Measurements from ENCODE around the gene CRTC3.

Gene CRTC3

DNA sequence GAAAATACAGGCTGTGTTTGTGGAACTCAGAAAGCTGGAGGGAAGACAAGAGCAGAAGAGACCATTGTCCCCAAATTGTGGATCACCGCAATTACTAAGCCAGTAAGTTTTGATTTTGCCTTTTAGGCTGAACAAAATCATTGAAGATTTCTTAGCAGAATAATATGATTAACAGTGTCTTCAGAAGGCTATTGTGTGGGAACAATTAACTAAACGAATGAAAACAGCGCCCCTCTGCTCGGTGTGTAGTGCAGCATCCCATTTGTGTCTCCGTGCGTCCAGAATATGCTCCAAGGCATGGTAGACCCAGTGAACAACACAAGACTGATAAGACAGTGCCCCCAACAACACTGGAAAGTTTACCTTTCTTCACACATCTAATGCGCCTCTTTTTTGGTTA, 71.2 kb downstream of the CRTC3 start:
- TF ChIP-seq SIN3A (IDR thresholded peaks at IDR 0.05; ENCODE audit: borderline replicate concordance, insufficient read depth, low read length) (no peak), POLR2AphosphoS5 (IDR thresholded peaks at IDR 0.05; ENCODE audit: low read depth, low read length) (no peak), TAF1 (IDR thresholded peaks at IDR 0.05; ENCODE audit: borderline replicate concordance, insufficient read depth, low read length) (no peak), FOXP2 (optimal IDR thresholded peaks at IDR 0.05; ENCODE audit: borderline replicate concordance, extremely low read depth, extremely low read length, insufficient read depth) (no peak)
- TF ChIP-seq, protein P1, sequence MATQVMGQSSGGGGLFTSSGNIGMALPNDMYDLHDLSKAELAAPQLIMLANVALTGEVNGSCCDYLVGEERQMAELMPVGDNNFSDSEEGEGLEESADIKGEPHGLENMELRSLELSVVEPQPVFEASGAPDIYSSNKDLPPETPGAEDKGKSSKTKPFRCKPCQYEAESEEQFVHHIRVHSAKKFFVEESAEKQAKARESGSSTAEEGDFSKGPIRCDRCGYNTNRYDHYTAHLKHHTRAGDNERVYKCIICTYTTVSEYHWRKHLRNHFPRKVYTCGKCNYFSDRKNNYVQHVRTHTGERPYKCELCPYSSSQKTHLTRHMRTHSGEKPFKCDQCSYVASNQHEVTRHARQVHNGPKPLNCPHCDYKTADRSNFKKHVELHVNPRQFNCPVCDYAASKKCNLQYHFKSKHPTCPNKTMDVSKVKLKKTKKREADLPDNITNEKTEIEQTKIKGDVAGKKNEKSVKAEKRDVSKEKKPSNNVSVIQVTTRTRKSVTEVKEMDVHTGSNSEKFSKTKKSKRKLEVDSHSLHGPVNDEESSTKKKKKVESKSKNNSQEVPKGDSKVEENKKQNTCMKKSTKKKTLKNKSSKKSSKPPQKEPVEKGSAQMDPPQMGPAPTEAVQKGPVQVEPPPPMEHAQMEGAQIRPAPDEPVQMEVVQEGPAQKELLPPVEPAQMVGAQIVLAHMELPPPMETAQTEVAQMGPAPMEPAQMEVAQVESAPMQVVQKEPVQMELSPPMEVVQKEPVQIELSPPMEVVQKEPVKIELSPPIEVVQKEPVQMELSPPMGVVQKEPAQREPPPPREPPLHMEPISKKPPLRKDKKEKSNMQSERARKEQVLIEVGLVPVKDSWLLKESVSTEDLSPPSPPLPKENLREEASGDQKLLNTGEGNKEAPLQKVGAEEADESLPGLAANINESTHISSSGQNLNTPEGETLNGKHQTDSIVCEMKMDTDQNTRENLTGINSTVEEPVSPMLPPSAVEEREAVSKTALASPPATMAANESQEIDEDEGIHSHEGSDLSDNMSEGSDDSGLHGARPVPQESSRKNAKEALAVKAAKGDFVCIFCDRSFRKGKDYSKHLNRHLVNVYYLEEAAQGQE (IDR thresholded peaks at IDR 0.05; ENCODE audit: insufficient read depth in 1 of 2, low read depth in 2 of 2, low read length in 2 of 2) = no peak

DNA sequence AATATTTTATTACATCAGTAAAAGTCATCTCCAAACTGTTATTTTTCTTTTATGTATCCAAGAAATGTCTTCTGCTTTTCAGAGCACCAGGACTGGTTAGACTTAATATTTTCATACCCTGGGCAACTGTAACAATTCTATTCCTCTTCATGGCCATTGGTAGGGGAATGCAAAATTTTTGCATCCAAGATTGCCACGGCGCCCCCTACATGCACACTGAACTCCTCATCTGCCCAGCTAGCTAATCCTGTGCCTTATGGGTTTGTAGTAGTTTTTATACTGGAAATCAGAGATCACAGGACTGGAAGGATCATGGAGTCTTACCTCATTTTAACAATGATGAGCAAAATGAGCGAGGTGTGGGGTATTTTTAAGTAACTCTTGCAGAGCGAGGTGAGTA, 74.2 kb downstream of the CRTC3 start:
- TF ChIP-seq TAF1 (IDR thresholded peaks at IDR 0.05; ENCODE audit: borderline replicate concordance, insufficient read depth, low read length) = no peak
- no peak for TF ChIP-seq FOXP2 (optimal IDR thresholded peaks at IDR 0.05; ENCODE audit: borderline replicate concordance, extremely low read depth, extremely low read length, insufficient read depth)
- TF ChIP-seq, protein P1 (IDR thresholded peaks at IDR 0.05; ENCODE audit: insufficient read depth in 1 of 2, low read depth in 2 of 2, low read length in 2 of 2) = no peak
- TF ChIP-seq SIN3A (IDR thresholded peaks at IDR 0.05; ENCODE audit: borderline replicate concordance, insufficient read depth, low read length) = no peak
- TF ChIP-seq POLR2AphosphoS5 (IDR thresholded peaks at IDR 0.05; ENCODE audit: low read depth, low read length) = no peak

DNA sequence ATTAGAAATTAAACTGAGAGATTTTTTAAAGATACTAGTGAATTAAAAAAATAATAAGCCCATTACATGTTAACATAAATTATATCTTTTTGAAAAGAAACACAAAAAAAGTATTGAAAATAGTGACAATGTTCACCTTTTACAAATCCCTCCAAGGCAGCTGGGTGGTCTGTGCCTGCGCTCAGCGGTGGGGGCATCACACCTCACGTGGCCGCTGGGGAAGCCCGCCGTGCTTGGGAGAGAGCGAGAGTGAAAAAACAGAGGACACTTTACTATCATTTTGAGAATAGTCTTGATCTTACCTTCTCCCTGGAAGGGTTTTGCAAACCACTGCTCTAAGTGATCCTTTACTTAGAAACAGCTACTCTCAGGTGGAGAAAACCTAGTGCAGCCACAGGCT, 76.9 kb downstream of the CRTC3 start:
- TF ChIP-seq, protein P1 (IDR thresholded peaks at IDR 0.05; ENCODE audit: insufficient read depth in 1 of 2, low read depth in 2 of 2, low read length in 2 of 2) = no peak
- no peak for TF ChIP-seq TAF1 (IDR thresholded peaks at IDR 0.05; ENCODE audit: borderline replicate concordance, insufficient read depth, low read length)
- TF ChIP-seq FOXP2 (optimal IDR thresholded peaks at IDR 0.05; ENCODE audit: borderline replicate concordance, extremely low read depth, extremely low read length, insufficient read depth) = no peak
- TF ChIP-seq SIN3A (IDR thresholded peaks at IDR 0.05; ENCODE audit: borderline replicate concordance, insufficient read depth, low read length) = no peak
- TF ChIP-seq POLR2AphosphoS5 (IDR thresholded peaks at IDR 0.05; ENCODE audit: low read depth, low read length) = no peak

DNA sequence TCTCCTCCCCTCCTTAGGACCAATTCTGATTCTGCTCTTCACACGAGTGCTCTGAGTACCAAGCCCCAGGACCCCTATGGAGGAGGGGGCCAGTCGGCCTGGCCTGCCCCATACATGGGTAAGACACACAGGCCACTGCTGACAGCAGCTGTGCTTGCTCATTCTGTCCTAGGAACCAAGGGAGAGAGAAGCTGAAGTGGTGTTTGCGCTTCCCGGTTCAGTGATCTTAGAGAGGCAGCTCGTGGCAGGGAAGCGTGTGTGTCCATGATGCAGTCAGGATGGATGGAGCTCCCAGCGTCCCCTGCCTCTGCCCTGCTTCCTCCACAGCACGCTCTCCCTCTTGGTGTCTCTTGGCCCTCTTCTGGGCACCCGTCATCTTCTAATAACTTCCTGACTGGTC, 77.6 kb downstream of the CRTC3 start:
- TF ChIP-seq FOXP2 (optimal IDR thresholded peaks at IDR 0.05; ENCODE audit: borderline replicate concordance, extremely low read depth, extremely low read length, insufficient read depth) (no peak), SIN3A (IDR thresholded peaks at IDR 0.05; ENCODE audit: borderline replicate concordance, insufficient read depth, low read length) (no peak), POLR2AphosphoS5 (IDR thresholded peaks at IDR 0.05; ENCODE audit: low read depth, low read length) (no peak), TAF1 (IDR thresholded peaks at IDR 0.05; ENCODE audit: borderline replicate concordance, insufficient read depth, low read length) (no peak)
- TF ChIP-seq, protein P1 (IDR thresholded peaks at IDR 0.05; ENCODE audit: insufficient read depth in 1 of 2, low read depth in 2 of 2, low read length in 2 of 2) = no peak

All from PFSK-1 (cell line).